Loucy (cell line): ENCODE measurements around the gene DNAJA3.

Experiments
- CTCF ChIP-seq: fragments of 200-600 bp; sonication (generic); conservative IDR thresholded peaks from 2 replicates; pipeline ENCODE4 v1.5.1; 2014; ENCODE audit warnings: mild to moderate bottlenecking, antibody characterized with exemption, low read length
- EZH2phosphoT487 ChIP-seq: fragments of 200-600 bp; IDR thresholded peaks from 2 replicates; pipeline ENCODE4 v1.6.1; 2018; ENCODE audit warnings: antibody characterized with exemption, mild to moderate bottlenecking, moderate library complexity, borderline replicate concordance

GRCh38 chr16:4443271-4443670 is 17.6 kb downstream of the DNAJA3 start:
- TF ChIP-seq CTCF: no peak
- no peak for TF ChIP-seq EZH2phosphoT487
